ENCODE measurements around the gene GSTO2.

Gene GSTO2

GRCh38 chr10:104348601-104349000 is 79.6 kb downstream of the GSTO2 start:
- ChIA-PET POLR2A (no interaction called here), CTCF (interaction anchor here (8.1 to 13.7 kb wide), 3 partner anchors 43 to 74 kb away, joined by 104 to 289 read pairs (median 152); no protein-coding TSS in a partner anchor)
- no peak overlapping the region for H3K27ac ChIP-seq (ENCODE audit: extremely low read depth, low read depth, low read length)

DNA sequence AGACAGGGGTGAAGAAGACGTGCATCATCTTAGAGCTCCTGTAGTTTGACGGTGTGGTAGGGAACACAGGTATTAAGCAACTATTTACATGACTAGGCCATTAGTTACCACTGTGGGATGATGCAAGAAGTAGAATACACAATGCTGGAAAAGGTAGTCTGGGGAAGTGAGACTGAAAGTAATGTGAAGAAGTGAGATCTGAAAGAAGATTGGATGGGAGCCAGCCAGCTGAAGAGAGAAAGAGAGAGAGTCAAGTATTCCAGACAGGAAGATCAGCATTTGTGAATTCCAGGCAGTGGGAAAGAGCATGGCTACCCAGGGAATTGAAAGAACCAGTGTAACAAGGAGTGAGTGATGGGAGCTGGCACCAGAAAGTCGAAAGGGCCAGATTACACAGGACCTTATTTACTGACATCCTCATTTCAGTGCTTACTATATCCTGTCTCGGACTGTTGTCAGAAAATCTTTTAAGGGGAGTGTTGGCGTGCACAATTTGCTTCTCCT is 80.7 kb downstream of the GSTO2 start:
- ChIA-PET POLR2A (interaction anchor here (1.2 kb wide), 1 partner anchor 12 kb away, joined by 3 read pairs; the partner anchor contains the start of gene ITPRIP), CTCF (interaction anchor here (0.5 to 13.7 kb wide), 18 partner anchors 8 to 464 kb away, joined by 3 to 289 read pairs (median 6); partner anchors contain the start of gene ITPRIP)
- H3K9me3 ChIP-seq (ENCODE audit: control insufficient read depth, insufficient read depth, low read depth, low read length), result no peaks in the 10 kb centered on the region
- H3K4me3 ChIP-seq (ENCODE audit: low read depth, low read length), result no peak overlapping the region
- peaks cover 4% of the 10 kb centered on the region; the same call in 1 of the 2 replicates for H3K4me1 ChIP-seq (ENCODE audit: control insufficient read depth, insufficient read depth, low read length)
- H3K27ac ChIP-seq (ENCODE audit: extremely low read depth, low read depth, low read length), result no peak overlapping the region
- no peaks in the 10 kb centered on the region for H3K36me3 ChIP-seq (ENCODE audit: control insufficient read depth in 2 of 2, insufficient read depth in 1 of 2, low read length in 2 of 2)
- TF ChIP-seq ZNF561 (tag by site-specific recombination; IDR thresholded peaks at IDR 0.05; ENCODE audit: borderline replicate concordance) (no peak), ZNF140 (tag by site-specific recombination; IDR thresholded peaks at IDR 0.05) (no peak), ZNF174 (tag by site-specific recombination; IDR thresholded peaks at IDR 0.05) (no peak), ZNF660 (tag by site-specific recombination; IDR thresholded peaks at IDR 0.05) (peak; percentile 73; the same call in 1 of the 2 replicates), ZNF707 (tag by site-specific recombination; IDR thresholded peaks at IDR 0.05) (no peak), ZNF121 (tag by site-specific recombination; IDR thresholded peaks at IDR 0.05) (no peak), PRDM1 (tag by site-specific recombination; IDR thresholded peaks at IDR 0.05) (peak; percentile 54; the same call in 1 of the 2 replicates), SETDB1 (IDR thresholded peaks at IDR 0.05; ENCODE audit: insufficient read length, low read length) (no peak)
- TF ChIP-seq, protein P1, sequence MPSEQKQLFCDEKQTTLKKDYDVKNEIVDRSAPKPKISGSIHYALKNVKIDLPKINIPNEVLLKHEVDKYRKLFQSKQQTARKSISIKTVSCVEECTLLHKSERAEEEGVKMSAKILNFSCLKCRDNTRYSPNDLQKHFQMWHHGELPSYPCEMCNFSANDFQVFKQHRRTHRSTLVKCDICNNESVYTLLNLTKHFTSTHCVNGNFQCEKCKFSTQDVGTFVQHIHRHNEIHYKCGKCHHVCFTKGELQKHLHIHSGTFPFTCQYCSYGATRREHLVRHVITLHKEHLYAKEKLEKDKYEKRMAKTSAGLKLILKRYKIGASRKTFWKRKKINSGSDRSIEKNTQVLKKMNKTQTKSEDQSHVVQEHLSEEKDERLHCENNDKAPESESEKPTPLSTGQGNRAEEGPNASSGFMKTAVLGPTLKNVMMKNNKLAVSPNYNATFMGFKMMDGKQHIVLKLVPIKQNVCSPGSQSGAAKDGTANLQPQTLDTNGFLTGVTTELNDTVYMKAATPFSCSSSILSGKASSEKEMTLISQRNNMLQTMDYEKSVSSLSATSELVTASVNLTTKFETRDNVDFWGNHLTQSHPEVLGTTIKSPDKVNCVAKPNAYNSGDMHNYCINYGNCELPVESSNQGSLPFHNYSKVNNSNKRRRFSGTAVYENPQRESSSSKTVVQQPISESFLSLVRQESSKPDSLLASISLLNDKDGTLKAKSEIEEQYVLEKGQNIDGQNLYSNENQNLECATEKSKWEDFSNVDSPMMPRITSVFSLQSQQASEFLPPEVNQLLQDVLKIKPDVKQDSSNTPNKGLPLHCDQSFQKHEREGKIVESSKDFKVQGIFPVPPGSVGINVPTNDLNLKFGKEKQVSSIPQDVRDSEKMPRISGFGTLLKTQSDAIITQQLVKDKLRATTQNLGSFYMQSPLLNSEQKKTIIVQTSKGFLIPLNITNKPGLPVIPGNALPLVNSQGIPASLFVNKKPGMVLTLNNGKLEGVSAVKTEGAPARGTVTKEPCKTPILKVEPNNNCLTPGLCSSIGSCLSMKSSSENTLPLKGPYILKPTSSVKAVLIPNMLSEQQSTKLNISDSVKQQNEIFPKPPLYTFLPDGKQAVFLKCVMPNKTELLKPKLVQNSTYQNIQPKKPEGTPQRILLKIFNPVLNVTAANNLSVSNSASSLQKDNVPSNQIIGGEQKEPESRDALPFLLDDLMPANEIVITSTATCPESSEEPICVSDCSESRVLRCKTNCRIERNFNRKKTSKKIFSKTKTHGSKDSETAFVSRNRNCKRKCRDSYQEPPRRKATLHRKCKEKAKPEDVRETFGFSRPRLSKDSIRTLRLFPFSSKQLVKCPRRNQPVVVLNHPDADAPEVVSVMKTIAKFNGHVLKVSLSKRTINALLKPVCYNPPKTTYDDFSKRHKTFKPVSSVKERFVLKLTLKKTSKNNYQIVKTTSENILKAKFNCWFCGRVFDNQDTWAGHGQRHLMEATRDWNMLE (tag by site-specific recombination; conservative IDR thresholded peaks at IDR 0.05; ENCODE audit: low read depth), result 0 out of 2 replicates have a peak, but pooled peaks have one; percentile 17
- TF ChIP-seq, protein P2, sequence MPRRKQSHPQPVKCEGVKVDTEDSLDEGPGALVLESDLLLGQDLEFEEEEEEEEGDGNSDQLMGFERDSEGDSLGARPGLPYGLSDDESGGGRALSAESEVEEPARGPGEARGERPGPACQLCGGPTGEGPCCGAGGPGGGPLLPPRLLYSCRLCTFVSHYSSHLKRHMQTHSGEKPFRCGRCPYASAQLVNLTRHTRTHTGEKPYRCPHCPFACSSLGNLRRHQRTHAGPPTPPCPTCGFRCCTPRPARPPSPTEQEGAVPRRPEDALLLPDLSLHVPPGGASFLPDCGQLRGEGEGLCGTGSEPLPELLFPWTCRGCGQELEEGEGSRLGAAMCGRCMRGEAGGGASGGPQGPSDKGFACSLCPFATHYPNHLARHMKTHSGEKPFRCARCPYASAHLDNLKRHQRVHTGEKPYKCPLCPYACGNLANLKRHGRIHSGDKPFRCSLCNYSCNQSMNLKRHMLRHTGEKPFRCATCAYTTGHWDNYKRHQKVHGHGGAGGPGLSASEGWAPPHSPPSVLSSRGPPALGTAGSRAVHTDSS (tag by site-specific recombination; IDR thresholded peaks at IDR 0.05), result no peak

More at GRCh38 chr10:104348601-104349000, 79.6 kb downstream of the GSTO2 start:
- no peaks in the 10 kb centered on the region for H3K36me3 ChIP-seq (ENCODE audit: control insufficient read depth in 2 of 2, insufficient read depth in 1 of 2, low read length in 2 of 2)
- no peaks in the 10 kb centered on the region; the same call in 1 of the 2 replicates for H3K4me1 ChIP-seq (ENCODE audit: control insufficient read depth, insufficient read depth, low read length)
- H3K4me3 ChIP-seq (ENCODE audit: low read depth, low read length), result no peak overlapping the region
- H3K9me3 ChIP-seq (ENCODE audit: control insufficient read depth, insufficient read depth, low read depth, low read length), result no peaks in the 10 kb centered on the region
- TF ChIP-seq ZNF707 (tag by site-specific recombination; IDR thresholded peaks at IDR 0.05) (no peak), ELK4 (IDR thresholded peaks at IDR 0.05; ENCODE audit: borderline replicate concordance, low read depth, low read length) (no peak), SP7 (tag by site-specific recombination; IDR thresholded peaks at IDR 0.05) (no peak), ZSCAN23 (tag by site-specific recombination; IDR thresholded peaks at IDR 0.05) (no peak), AEBP2 (tag by site-specific recombination; IDR thresholded peaks at IDR 0.05; ENCODE audit: borderline replicate concordance) (no peak)
- TF ChIP-seq, protein P3, sequence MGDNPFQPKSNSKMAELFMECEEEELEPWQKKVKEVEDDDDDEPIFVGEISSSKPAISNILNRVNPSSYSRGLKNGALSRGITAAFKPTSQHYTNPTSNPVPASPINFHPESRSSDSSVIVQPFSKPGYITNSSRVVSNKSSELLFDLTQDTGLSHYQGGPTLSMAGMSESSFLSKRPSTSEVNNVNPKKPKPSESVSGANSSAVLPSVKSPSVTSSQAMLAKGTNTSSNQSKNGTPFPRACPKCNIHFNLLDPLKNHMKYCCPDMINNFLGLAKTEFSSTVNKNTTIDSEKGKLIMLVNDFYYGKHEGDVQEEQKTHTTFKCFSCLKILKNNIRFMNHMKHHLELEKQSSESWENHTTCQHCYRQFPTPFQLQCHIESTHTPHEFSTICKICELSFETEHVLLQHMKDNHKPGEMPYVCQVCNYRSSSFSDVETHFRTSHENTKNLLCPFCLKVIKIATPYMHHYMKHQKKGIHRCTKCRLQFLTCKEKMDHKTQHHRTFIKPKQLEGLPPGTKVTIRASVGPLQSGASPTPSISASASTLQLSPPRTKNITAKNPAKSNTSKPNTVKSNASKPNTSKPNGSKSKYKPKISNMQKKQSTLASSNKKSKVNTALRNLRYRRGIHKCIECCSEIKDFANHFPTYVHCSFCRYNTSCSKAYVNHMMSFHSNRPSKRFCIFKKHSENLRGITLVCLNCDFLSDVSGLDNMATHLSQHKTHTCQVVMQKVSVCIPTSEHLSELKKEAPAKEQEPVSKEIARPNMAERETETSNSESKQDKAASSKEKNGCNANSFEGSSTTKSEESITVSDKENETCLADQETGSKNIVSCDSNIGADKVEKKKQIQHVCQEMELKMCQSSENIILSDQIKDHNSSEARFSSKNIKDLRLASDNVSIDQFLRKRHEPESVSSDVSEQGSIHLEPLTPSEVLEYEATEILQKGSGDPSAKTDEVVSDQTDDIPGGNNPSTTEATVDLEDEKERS (tag by site-specific recombination; IDR thresholded peaks at IDR 0.05), result no peak
